K562 (cell line): ENCODE measurements around the gene PDE8B. TPM values are rescaled to one million over a fixed set of nuclear protein-coding genes. Genes with fewer than 3 reads are reported as not detected.
"Not testable (repeated sequence)": the region's sequence is repeated elsewhere in the genome, so short reads cannot be mapped to it uniquely, and the experiment has no call there.

Experiments used
- ATAC-seq: fragments of 200-7000 bp; cut with Tn5 transposase; 3 replicates; pipeline ENCODE4 v1.9.1; 2020; ENCODE audit warnings: moderate library complexity
- BruUV-seq: library from RNA; stranded (reverse); fragments of 400-500 nt; replicated peaks from 2 replicates; lab custom pipeline; 2021; lab: Mats Ljungman, UMichigan
- CTCF ChIA-PET: fragments of 300-600 bp; formaldehyde crosslinking; extraction: SDS; loops from one replicate; lab custom pipeline; 2021; ENCODE audit warnings: low intra/inter-chr PET ratio; lab: Yijun Ruan, JAX
- POLR2A ChIA-PET: fragments of 300-600, 350-650 bp; sonication (Branson Sonifier 250); formaldehyde crosslinking; extraction: SDS; loops from one replicate; lab custom pipeline; 2021; ENCODE audit warnings: antibody characterized with exemption, inconsistent platforms; lab: Yijun Ruan, JAX
- DNase-seq, 4 experiments: peaks; one replicate each; pipeline versions ENCODE4 v3.0.0 to v3.0.0-alpha.2; 2011 to 2018; ENCODE audit warnings: low spot score in 3 of 4, mixed read lengths in 3 of 4; ENCODE audit errors: extremely low read depth in 1 of 4
- FAIRE-seq: peaks from 2 replicates; lab custom pipeline; 2011; peaks lifted over from hg19 to GRCh38; lab: Jason Lieb, UNC
- H2AFZ ChIP-seq: 2 replicates; pipeline ENCODE4 v1.6.0; 2011; ENCODE audit warnings: low read depth, low read length, control low read depth, inconsistent platforms
- H3K27ac ChIP-seq: fragments of 200-600 bp; 3 replicates; pipeline ENCODE4 v1.8.0; 2011; ENCODE audit warnings: low read depth, mild to moderate bottlenecking, control low read depth, inconsistent platforms, low read length, moderate library complexity, mixed read lengths; ENCODE audit errors: extremely low read depth
- H3K27me3 ChIP-seq, 2 experiments: fragments of 300-600 bp in 1 of 2; 2 replicates in 1 of 2; 3 replicates in 1 of 2; pipeline versions ENCODE4 v1.6.0 to v1.8.0; 2011; ENCODE audit warnings: inconsistent platforms in 2 of 2, low read length in 2 of 2, mild to moderate bottlenecking in 1 of 2, mixed read lengths in 1 of 2, moderate library complexity in 1 of 2; ENCODE audit not compliant: control insufficient read depth in 2 of 2, insufficient read depth in 2 of 2
- H3K36me3 ChIP-seq: fragments of 300-600 bp; 3 replicates; pipeline ENCODE4 v1.8.0; 2011; ENCODE audit warnings: mild to moderate bottlenecking, low read length, inconsistent platforms; ENCODE audit not compliant: control insufficient read depth, insufficient read depth
- H3K4me1 ChIP-seq, 2 experiments: fragments of 200-600 bp in 1 of 2; replicated peaks in 1 of 2; 2 replicates in 1 of 2; 3 replicates in 1 of 2; pipeline versions ENCODE4 v1.5.1 to v1.8.0; 2011; ENCODE audit warnings: inconsistent platforms in 2 of 2, low read length in 2 of 2, mild to moderate bottlenecking in 1 of 2, mixed read lengths in 1 of 2, moderate library complexity in 1 of 2; ENCODE audit not compliant: control insufficient read depth in 2 of 2, insufficient read depth in 2 of 2
- H3K4me2 ChIP-seq: 2 replicates; pipeline ENCODE4 v1.6.1; 2011; ENCODE audit warnings: low read length, control low read depth, inconsistent platforms, mixed read lengths; ENCODE audit not compliant: insufficient read depth
- H3K4me3 ChIP-seq: fragments of 200-600 bp; sonication (generic), shearing (Covaris generic); 2 replicates; pipeline ENCODE4 v1.5.1; 2016; ENCODE audit warnings: control low read depth, inconsistent platforms
- H3K79me2 ChIP-seq: fragments of 200-600 bp; 3 replicates; pipeline ENCODE4 v1.8.0; 2011; ENCODE audit warnings: low read length, inconsistent platforms; ENCODE audit not compliant: control insufficient read depth, insufficient read depth
- H3K9ac ChIP-seq, 2 experiments: 2 replicates each; pipeline versions ENCODE4 v1.6.0 to v1.6.1; 2011; ENCODE audit warnings: low read depth in 2 of 2, low read length in 2 of 2, control low read depth in 1 of 2, inconsistent platforms in 1 of 2, mild to moderate bottlenecking in 1 of 2, mixed read lengths in 1 of 2; ENCODE audit not compliant: insufficient read depth in 1 of 2
- H3K9me1 ChIP-seq: one replicate; pipeline ENCODE4 v1.6.0; 2011; ENCODE audit warnings: inconsistent platforms, mild to moderate bottlenecking, low read length, moderate library complexity; ENCODE audit not compliant: control insufficient read depth, insufficient read depth
- H3K9me3 ChIP-seq: replicated peaks from 2 replicates; pipeline ENCODE4 v1.5.1; 2011; ENCODE audit warnings: low read depth, low read length, inconsistent platforms; ENCODE audit not compliant: control insufficient read depth, insufficient read depth
- H4K20me1 ChIP-seq: replicated peaks from 2 replicates; pipeline ENCODE4 v1.6.1; 2011; ENCODE audit warnings: low read length, inconsistent platforms, mixed read lengths; ENCODE audit not compliant: control insufficient read depth, insufficient read depth
- NKRF ChIP-seq: fragments of 450-650 bp; IDR thresholded peaks from 2 replicates; pipeline ENCODE4 v1.6.1; 2016; ENCODE audit warnings: borderline replicate concordance
- ZFX ChIP-seq: sonication (generic); formaldehyde crosslinking; IDR thresholded peaks from 2 replicates; pipeline ENCODE4 v1.8.0; 2022; ENCODE audit warnings: mild to moderate bottlenecking, missing genetic modification reagents, moderate library complexity
- ZNF644 ChIP-seq: fragments of 200-800 bp; sonication (Bioruptor generic); IDR thresholded peaks from 2 replicates; pipeline ENCODE4 v1.6.1; 2016; ENCODE audit warnings: low read depth, missing genetic modification characterization, missing compliant biosample characterization
- WGBS: fragments of 100-300 bp; shearing (Covaris generic); methylation state at CpG from one replicate; pipeline ENCODE4 v1.1.6; 2016; ENCODE audit warnings: low coverage, mixed read lengths; ENCODE audit not compliant: insufficient coverage; ENCODE audit errors: missing lambda C conversion rate; 5-methylcytosine and 5-hydroxymethylcytosine counted together
- in situ Hi-C: fragments of 300-500 bp; cut with MboI; formaldehyde crosslinking; loops from 4 replicates; pipeline ENCODE4 v1.15.0; 2018; ENCODE audit warnings: inconsistent platforms, mixed read lengths
- intact Hi-C: fragments of 100-400 bp; cut with micrococcal nuclease; formaldehyde crosslinking; loops from 2 replicates; pipeline ENCODE4 v1.14.2; 2022
- polyA plus RNA-seq, 8 experiments: library from polyadenylated mRNA; depleted of rRNA in 4 of 8; stranded (reverse) in 5 of 8; unstranded in 3 of 8; fragments of >200 nt; fragmentation: Nextera tagmentation in 2 of 8; fragmentation: Illumina TruSeq in 1 of 8; extraction: Ambion mirVana in 2 of 8; extraction: Trizol in 1 of 8; gene quantifications; 2 replicates each; pipeline versions ENCODE4 v1.2.1 to v1.2.3, GENCODE V29; 2011 to 2014; ENCODE audit warnings: inconsistent platforms in 1 of 8, missing spikeins in 1 of 8
- total RNA-seq, 7 experiments: library from RNA; depleted of rRNA in 6 of 7; stranded (reverse); fragments of >200 nt in 6 of 7; fragmentation: Illumina TruSeq in 2 of 7; extraction: Trizol in 2 of 7; gene quantifications; 2 replicates each; pipeline versions ENCODE4 v1.2.1 to v1.2.3, GENCODE V29; 2011 to 2021; ENCODE audit warnings: low replicate concordance in 1 of 7

PDE8B gene
- total and polyA plus RNA-seq, 9 of the 15 experiments (the other 6 are each of a cell fraction or from before 2014, with no cell fraction given), result 0.15 to 0.28 TPM; not detected in 7

GRCh38 chr5:77380636-77381035 is 170.2 kb downstream of the PDE8B start (continued):
- TF ChIP-seq NKRF (no peak), ZFX (CRISPR knock-in tag) (no peak), ZNF644 (tag) (no peak)

GRCh38 chr5:77383336-77383735 is 172.9 kb downstream of the PDE8B start:
- H3K9ac ChIP-seq, H3K4me2 ChIP-seq, H2AFZ ChIP-seq, POLR2A ChIA-PET, FAIRE-seq, in situ Hi-C loops, H3K4me3 ChIP-seq, H3K27ac ChIP-seq, H3K9me3 ChIP-seq, CTCF ChIA-PET, BruUV-seq, H3K9me1 ChIP-seq, H4K20me1 ChIP-seq, ATAC-seq, H3K4me1 ChIP-seq, intact Hi-C loops, H3K36me3 ChIP-seq, DNase-seq, H3K79me2 ChIP-seq: not testable (repeated sequence)
- WGBS, result 0% methylated on average over 2 of the region's 2 CpGs
- H3K27me3 ChIP-seq, result peaks cover 6 to 13% of the 10 kb centered on the region in 2 experiments; a peak in 4 of 5 replicates

- CTCF ChIA-PET, H3K4me2 ChIP-seq, H3K27ac ChIP-seq, H3K9me1 ChIP-seq, H3K4me3 ChIP-seq, BruUV-seq, DNase-seq, H3K36me3 ChIP-seq, in situ Hi-C loops, ATAC-seq, intact Hi-C loops, H3K9me3 ChIP-seq, H3K9ac ChIP-seq, H2AFZ ChIP-seq, H3K79me2 ChIP-seq, H4K20me1 ChIP-seq, H3K4me1 ChIP-seq, FAIRE-seq: not testable (repeated sequence)
- peaks cover 13 to 22% of the 10 kb centered on the region in 2 experiments for H3K27me3 ChIP-seq
- WGBS, result 0% methylated on average over 1 of the region's 1 CpG
- POLR2A ChIA-PET, result interaction anchor here (0.5 kb wide), 1 partner anchor 1001 kb away, joined by 3 read pairs; no protein-coding TSS in a partner anchor
Observed at GRCh38 chr5:77386340-77386739, 175.9 kb downstream of the PDE8B start.
